ENCODE measurements around the gene MICALL2.
"Not testable (repeated sequence)": the region's sequence is repeated elsewhere in the genome, so short reads cannot be mapped to it uniquely, and the experiment has no call there.

The MICALL2 gene

DNA sequence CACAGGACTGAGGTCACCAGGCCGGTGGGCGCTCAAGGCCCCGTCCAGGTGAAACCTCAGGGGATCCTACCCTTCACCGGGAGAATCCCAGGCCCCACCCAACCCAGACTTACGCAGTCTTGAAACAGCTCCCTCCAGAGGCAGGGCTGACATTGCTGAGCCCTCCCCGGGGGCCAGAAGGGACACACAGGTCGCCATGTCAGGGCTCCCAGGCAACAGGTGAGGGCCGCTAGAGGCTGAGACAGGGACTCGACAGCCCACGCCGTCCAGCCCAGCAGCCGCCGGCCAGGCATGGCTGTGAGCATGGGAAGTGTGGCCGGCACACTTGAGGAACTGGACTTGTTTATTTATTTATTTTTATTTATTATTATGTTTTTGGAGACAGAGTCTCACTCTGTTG lies 10.3 kb downstream of the MICALL2 start:
- TF ChIP-seq, protein P1, sequence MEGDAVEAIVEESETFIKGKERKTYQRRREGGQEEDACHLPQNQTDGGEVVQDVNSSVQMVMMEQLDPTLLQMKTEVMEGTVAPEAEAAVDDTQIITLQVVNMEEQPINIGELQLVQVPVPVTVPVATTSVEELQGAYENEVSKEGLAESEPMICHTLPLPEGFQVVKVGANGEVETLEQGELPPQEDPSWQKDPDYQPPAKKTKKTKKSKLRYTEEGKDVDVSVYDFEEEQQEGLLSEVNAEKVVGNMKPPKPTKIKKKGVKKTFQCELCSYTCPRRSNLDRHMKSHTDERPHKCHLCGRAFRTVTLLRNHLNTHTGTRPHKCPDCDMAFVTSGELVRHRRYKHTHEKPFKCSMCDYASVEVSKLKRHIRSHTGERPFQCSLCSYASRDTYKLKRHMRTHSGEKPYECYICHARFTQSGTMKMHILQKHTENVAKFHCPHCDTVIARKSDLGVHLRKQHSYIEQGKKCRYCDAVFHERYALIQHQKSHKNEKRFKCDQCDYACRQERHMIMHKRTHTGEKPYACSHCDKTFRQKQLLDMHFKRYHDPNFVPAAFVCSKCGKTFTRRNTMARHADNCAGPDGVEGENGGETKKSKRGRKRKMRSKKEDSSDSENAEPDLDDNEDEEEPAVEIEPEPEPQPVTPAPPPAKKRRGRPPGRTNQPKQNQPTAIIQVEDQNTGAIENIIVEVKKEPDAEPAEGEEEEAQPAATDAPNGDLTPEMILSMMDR (IDR thresholded peaks at IDR 0.05; ENCODE audit: low read depth, low read length, missing control alignments), result no peak
- no peak for DNase-seq (ENCODE audit: low read depth)
- no peak overlapping the region for H3K4me3 ChIP-seq (ENCODE audit: low read depth, low read length)

DNA sequence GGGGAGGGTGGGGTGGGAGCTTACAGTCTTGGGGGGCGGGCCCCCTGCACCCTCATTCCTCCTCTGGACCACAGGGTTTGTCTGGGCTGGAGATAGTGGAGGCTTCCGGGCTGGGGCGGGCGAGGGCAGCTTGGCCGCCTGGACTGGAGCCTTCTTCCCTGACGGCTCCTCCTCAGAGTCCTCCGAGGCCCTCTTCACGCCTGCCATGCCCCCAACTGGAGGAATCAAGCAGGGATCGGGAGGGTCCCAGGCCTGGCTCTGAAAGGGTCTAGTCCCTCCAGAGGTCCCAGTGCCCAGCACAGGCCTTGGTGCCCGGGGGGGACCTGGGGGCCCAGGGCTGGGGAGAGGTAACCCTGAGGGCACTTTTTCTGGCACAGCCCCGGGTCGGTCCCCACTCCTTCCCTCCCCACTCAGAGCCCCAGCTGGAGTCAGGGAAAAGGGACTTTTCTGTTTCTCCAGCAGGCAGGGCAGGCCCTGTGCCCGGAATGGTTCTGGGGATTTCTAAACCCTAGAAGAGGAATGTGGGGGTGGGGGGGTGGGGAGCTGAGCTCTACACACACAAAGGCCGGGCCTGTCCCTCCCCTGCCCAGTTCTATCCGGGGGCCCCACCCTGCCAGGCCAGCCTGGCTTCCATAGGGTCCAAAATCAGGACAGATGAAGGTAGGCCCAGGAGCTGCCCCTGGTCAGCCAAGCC lies 11.6 kb downstream of the MICALL2 start:
- no peak for DNase-seq (ENCODE audit: low read depth)
- H3K4me3 ChIP-seq (ENCODE audit: low read depth, low read length), result no peak overlapping the region
- TF ChIP-seq, protein P1 (IDR thresholded peaks at IDR 0.05; ENCODE audit: low read depth, low read length, missing control alignments), result no peak

DNA sequence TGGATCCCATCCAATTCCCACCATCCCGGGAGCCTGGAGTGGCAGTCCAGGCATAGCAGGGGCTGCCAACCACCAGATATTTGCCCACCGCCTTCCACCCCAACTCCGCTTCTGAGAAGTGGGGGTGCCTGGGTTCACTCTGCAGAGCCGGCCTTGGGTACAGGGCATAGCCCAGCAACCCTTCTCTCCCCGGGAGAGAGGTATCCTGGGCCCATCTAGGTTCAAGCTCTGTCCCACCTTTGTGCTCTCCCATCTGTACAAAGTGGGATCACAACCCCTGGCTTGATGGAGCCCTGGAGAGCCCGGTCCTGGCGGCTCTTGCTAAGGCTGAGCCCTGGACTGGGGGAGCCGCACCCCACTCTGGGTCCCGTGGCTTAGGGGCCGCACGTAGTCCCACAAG lies 12.2 kb downstream of the MICALL2 start:
- TF ChIP-seq, protein P1 (IDR thresholded peaks at IDR 0.05; ENCODE audit: low read depth, low read length, missing control alignments), result no peak
- H3K4me3 ChIP-seq (ENCODE audit: low read depth, low read length), result no peak overlapping the region
- DNase-seq (ENCODE audit: low read depth), result no peak

DNA sequence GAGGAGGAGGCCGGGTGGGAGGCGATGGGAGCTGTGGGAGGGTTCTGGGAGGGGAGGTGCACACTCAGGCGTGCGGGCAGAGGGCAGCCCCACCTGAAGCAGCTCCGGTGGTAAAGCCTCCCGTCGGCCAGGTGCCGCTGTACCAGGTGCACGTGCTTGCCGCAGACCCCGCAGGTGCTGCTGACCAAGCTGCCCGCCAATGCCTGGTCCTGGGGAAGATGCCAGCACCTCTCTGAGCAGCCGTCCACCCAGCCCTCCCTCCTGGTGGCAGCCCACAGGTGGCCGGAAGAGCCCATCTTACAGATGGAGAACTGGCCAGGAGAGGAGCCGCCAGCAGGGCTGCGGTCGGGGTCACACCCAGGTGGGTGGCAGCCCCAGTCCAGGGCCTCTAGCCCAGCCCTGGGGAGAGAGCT lies 12.6 kb downstream of the MICALL2 start:
- no peak for DNase-seq (ENCODE audit: low read depth)
- no peak overlapping the region for H3K4me3 ChIP-seq (ENCODE audit: low read depth, low read length)
- TF ChIP-seq, protein P1 (IDR thresholded peaks at IDR 0.05; ENCODE audit: low read depth, low read length, missing control alignments), result no peak

DNA sequence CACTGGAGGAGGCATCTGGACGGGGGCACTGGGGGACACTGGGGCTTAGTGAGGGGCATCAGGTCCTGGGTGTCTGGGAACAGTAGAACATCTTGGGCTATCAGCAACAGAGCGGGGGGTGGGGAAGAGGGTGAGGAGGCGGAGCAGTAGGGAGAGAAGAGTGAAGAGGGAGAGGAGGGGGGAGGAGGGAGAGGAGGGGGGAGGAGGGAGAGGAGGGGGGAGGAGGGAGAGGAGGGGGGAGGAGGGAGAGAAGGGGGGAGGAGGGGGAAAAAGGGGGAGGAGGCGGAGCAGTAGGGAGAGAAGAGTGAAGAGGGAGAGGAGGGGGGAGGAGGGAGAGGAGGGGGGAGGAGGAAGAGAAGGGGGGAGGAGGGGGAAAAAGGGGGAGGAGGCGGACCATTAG lies 13.2 kb downstream of the MICALL2 start:
- not testable (repeated sequence) for H3K4me3 ChIP-seq (ENCODE audit: low read depth, low read length); DNase-seq (ENCODE audit: low read depth)

DNA sequence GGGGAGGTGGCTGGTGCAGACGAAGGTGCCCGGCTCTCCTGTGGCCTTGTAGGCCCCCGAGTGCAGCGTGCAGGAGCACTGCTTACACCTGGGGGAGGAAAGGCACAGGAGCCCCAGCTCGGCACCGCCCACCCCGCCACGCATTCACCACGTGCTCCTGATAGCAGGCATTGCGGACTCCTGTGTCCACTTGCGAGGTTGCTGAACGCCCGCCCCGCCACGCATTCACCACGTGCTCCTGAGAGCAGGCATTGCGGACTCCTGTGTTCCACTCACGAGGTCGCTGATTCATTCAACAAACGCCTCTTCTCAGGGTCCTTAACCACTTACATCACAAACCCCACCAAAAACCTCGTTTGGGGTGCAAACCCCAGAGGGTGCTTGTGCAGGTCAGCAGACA lies 13.9 kb downstream of the MICALL2 start:
- TF ChIP-seq, protein P1 (IDR thresholded peaks at IDR 0.05; ENCODE audit: low read depth, low read length, missing control alignments), result no peak
- DNase-seq (ENCODE audit: low read depth), result no peak

DNA sequence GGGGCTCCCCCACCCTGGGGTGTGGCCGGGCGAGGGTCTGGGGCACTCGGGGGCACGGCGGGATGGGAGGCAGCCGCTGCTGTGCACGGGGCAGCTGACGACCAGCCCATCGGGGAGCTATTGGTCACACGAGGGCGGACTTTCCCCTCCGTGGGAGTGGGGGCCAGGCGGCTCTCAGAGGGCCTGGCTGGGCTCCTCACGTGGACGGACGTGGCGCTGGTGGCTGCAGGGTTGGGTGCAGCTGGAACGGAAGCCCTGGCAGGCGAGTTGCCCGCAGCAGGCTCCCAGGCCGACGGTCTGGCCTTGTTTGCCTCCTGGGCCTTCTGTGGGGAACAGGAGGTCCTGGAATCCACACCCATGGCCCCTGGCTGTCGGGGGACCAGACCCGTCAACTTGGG lies 14.3 kb downstream of the MICALL2 start:
- no peak for DNase-seq (ENCODE audit: low read depth)
- TF ChIP-seq, protein P1 (IDR thresholded peaks at IDR 0.05; ENCODE audit: low read depth, low read length, missing control alignments), result no peak
- H3K4me3 ChIP-seq (ENCODE audit: low read depth, low read length), result no peak overlapping the region

More for the DNA sequence above, 13.9 kb downstream of the MICALL2 start:
- H3K4me3 ChIP-seq (ENCODE audit: low read depth, low read length), result no peak overlapping the region
